MCF 10A (cell line): ENCODE measurements around the gene GPANK1. TPM values are rescaled to one million over a fixed set of nuclear protein-coding genes. Genes with fewer than 3 reads are reported as not detected.
A peak's percentile ranks its signal among the peaks of the same experiment; 100 is the strongest.

Experiments
- BruUV-seq: library from RNA; stranded (reverse); fragments of 400-500 nt; replicated peaks from 2 replicates; lab custom pipeline; 2021; lab: Mats Ljungman, UMichigan
- CTCF ChIA-PET: fragments of 300-600 bp; sonication (Branson Sonifier 250); formaldehyde crosslinking; extraction: SDS; loops from one replicate; lab custom pipeline; 2021; ENCODE audit warnings: antibody characterized with exemption, inconsistent platforms; lab: Yijun Ruan, JAX
- POLR2A ChIA-PET: fragments of 300-600, 350-650 bp; sonication (Branson Sonifier 250); formaldehyde crosslinking; extraction: SDS; loops from one replicate; lab custom pipeline; 2020; ENCODE audit warnings: antibody characterized with exemption, inconsistent platforms; lab: Yijun Ruan, JAX
- DNase-seq: peaks from one replicate; pipeline ENCODE4 v3.0.0-alpha.2; 2018; ENCODE audit not compliant: unreplicated experiment
- H3K27ac Mint-ChIP-seq: one replicate; pipeline ENCODE4 v1.8.0; 2022; ENCODE audit warnings: mild to moderate bottlenecking, low read depth, mixed read lengths; ENCODE audit not compliant: unreplicated experiment
- H3K27me3 Mint-ChIP-seq: one replicate; pipeline ENCODE4 v1.8.0; 2022; ENCODE audit warnings: mixed read lengths; ENCODE audit not compliant: insufficient read depth, unreplicated experiment
- H3K36me3 Mint-ChIP-seq: one replicate; pipeline ENCODE4 v1.8.0; 2022; ENCODE audit warnings: mild to moderate bottlenecking, moderate library complexity, mixed read lengths; ENCODE audit not compliant: insufficient read depth, unreplicated experiment
- H3K4me1 Mint-ChIP-seq: one replicate; pipeline ENCODE4 v1.8.0; 2022; ENCODE audit warnings: mixed read lengths; ENCODE audit not compliant: insufficient read depth, unreplicated experiment
- H3K4me3 Mint-ChIP-seq: one replicate; pipeline ENCODE4 v1.8.0; 2022; ENCODE audit warnings: mild to moderate bottlenecking, moderate library complexity, mixed read lengths; ENCODE audit not compliant: unreplicated experiment
- H3K9me3 Mint-ChIP-seq: one replicate; pipeline ENCODE4 v1.8.0; 2022; ENCODE audit warnings: mixed read lengths; ENCODE audit not compliant: unreplicated experiment
- CTCF ChIP-seq: fragments of 200-600 bp; IDR thresholded peaks from one replicate; pipeline ENCODE4 v1.8.0; 2022; ENCODE audit warnings: antibody characterized with exemption, mild to moderate bottlenecking; ENCODE audit not compliant: unreplicated experiment
- intact Hi-C: fragments of 100-400 bp; cut with micrococcal nuclease; formaldehyde crosslinking; loops from 2 replicates; pipeline ENCODE4 v1.14.1; 2022
- total RNA-seq: library from RNA; stranded (reverse); gene quantifications from 2 replicates; pipeline ENCODE4 v1.2.3, GENCODE V29; 2022

Gene GPANK1
- total RNA-seq, 1 experiment from 2014 or later, result 13.0 TPM

- no peaks in the 10 kb centered on the region for H3K9me3 Mint-ChIP-seq
- no peaks in the 10 kb centered on the region for H3K27me3 Mint-ChIP-seq
- H3K4me1 Mint-ChIP-seq, result peaks cover 31% of the 10 kb centered on the region
- peak within 1 kb of the TSS; percentile 99 for H3K27ac Mint-ChIP-seq
- POLR2A ChIA-PET, result interaction anchor here (0.6 to 7.9 kb wide), 29 partner anchors 12 to 1306 kb away, joined by 3 to 263 read pairs (median 7); partner anchors contain the start of genes ABHD16A, APOM, ATP6V1G2 and BAG6
- peaks cover 81% of the 10 kb centered on the region for H3K36me3 Mint-ChIP-seq
- CTCF ChIA-PET, result interaction anchor here (0.5 to 1.1 kb wide), 3 partner anchors 11 to 1102 kb away, joined by 3 read pairs; no protein-coding TSS in a partner anchor
- DNase-seq, result peak; percentile 98
- peak within 1 kb of the TSS; percentile 99 for H3K4me3 Mint-ChIP-seq
- intact Hi-C loops, result no loop called here
- TF ChIP-seq CTCF, result no peak
- BruUV-seq, result no TSS peak
Observed at GRCh38 chr6:31665501-31666336, 922 bp upstream of the GPANK1 start, which contains the start of gene CSNK2B. TSS of gene CSNK2B (plus strand) at chr6:31666080. CDS start at chr6:31666832, 752 bp downstream.

GRCh38 chr6:31663961-31664789 is 622 bp downstream of the GPANK1 start:
- ChIA-PET POLR2A (interaction anchor here (0.6 to 7.9 kb wide), 40 partner anchors 12 to 1308 kb away, joined by 3 to 263 read pairs (median 5); partner anchors contain the start of genes ABHD16A, APOM, ATP6V1G2 and BAG6), CTCF (interaction anchor here (0.7 to 0.9 kb wide), 4 partner anchors 9 to 114 kb away, joined by 4 to 9 read pairs (median 4); partner anchors contain the start of gene APOM)
- H3K4me1 Mint-ChIP-seq, result peaks cover 39% of the 10 kb centered on the region
- H3K27ac Mint-ChIP-seq, result peak overlapping the region; percentile 99
- DNase-seq, result peak; percentile 84
- no peaks in the 10 kb centered on the region for H3K9me3 Mint-ChIP-seq
- TF ChIP-seq CTCF, result no peak
- intact Hi-C loops, result loop anchor here (5.0 kb wide), 1 partner anchor 42 kb away; the partner anchor contains the start of gene PRRC2A
- H3K36me3 Mint-ChIP-seq, result peaks cover 79% of the 10 kb centered on the region
- H3K4me3 Mint-ChIP-seq, result peak overlapping the region; percentile 99
- H3K27me3 Mint-ChIP-seq, result no peaks in the 10 kb centered on the region
- TSS peak; percentile 31 for BruUV-seq

GRCh38 chr6:31663126-31663960 is 1.5 kb downstream of the GPANK1 start:
- DNase-seq, result peak; percentile 48
- intact Hi-C loops, result loop anchor here (5.0 kb wide), 1 partner anchor 41 kb away; the partner anchor contains the start of gene PRRC2A
- no TSS peak for BruUV-seq
- H3K36me3 Mint-ChIP-seq, result peaks cover 77% of the 10 kb centered on the region
- ChIA-PET CTCF (interaction anchor here (0.6 to 0.9 kb wide), 5 partner anchors 8 to 390 kb away, joined by 4 to 9 read pairs (median 4); partner anchors contain the start of gene APOM), POLR2A (interaction anchor here (0.5 to 7.9 kb wide), 19 partner anchors 11 to 532 kb away, joined by 3 to 263 read pairs (median 12); partner anchors contain the start of genes ABHD16A, APOM, ATP6V1G2 and BAG6)
- H3K4me3 Mint-ChIP-seq, result peak overlapping the region; percentile 99
- no peak for TF ChIP-seq CTCF
- H3K9me3 Mint-ChIP-seq, result no peaks in the 10 kb centered on the region
- H3K27me3 Mint-ChIP-seq, result no peaks in the 10 kb centered on the region
- H3K4me1 Mint-ChIP-seq, result peaks cover 43% of the 10 kb centered on the region
- peak overlapping the region; percentile 99 for H3K27ac Mint-ChIP-seq
